Measurements from ENCODE around the gene NKX3-2. TPM values are rescaled to one million over a fixed set of nuclear protein-coding genes. Genes with fewer than 3 reads are reported as not detected.

NKX3-2 gene
- total RNA-seq, 1 experiment from 2014 or later = 1.4 TPM

DNA sequence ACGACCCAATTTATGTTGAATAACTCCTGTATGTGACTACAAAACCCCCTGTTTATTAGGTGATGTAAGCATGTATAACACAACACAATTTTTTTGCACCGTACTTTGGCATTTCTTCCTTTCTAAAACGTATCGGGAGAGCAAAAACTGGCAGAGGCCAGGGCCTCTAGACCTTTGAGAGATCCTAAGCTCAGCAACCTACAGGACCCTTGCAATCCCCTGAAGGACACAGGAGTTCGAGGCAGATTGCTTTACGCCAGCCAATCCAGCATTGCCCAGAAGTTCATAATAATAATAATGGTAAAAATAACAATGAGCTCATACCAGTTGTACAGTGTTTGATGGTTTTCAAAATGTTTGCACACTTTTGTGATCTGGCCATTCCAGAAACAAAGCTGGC lies 7.7 kb downstream of the NKX3-2 start:
- Histone ChIP-seq H3K79me2 (ENCODE audit: insufficient read depth, low read length) (no peaks in the 10 kb centered on the region), H3K27ac (ENCODE audit: low read depth, low read length) (no peak overlapping the region), H3K4me1 (ENCODE audit: control insufficient read depth in 1 of 2, insufficient read depth in 2 of 2, low read length in 2 of 2) (no peaks in the 10 kb centered on the region), H3K27me3 (ENCODE audit: insufficient read depth, low read length) (no peaks in the 10 kb centered on the region), H3K9me2 (ENCODE audit: insufficient read depth) (no peaks in the 10 kb centered on the region), H3K36me3 (ENCODE audit: control insufficient read depth in 1 of 2, insufficient read depth in 2 of 2, low read length in 2 of 2) (no peaks in the 10 kb centered on the region), H4K20me1 (ENCODE audit: insufficient read depth) (no peaks in the 10 kb centered on the region), H3K9ac (ENCODE audit: low read length) (no peak overlapping the region), H3K4me3 (replicated peaks in 1 of 2; ENCODE audit: low read depth in 1 of 2, low read length in 2 of 2) (no peak overlapping the region), H3K9me3 (ENCODE audit: control insufficient read depth in 1 of 2, insufficient read depth in 1 of 2, low read depth in 1 of 2, low read length in 2 of 2) (no peaks in the 10 kb centered on the region), H3K4me2 (ENCODE audit: low read length) (no peak overlapping the region), H2AFZ (ENCODE audit: low read depth, low read length, poor library complexity, severe bottlenecking) (no peak overlapping the region)
- CTCF ChIA-PET = no interaction called here
- no peak for ATAC-seq
- POLR2A ChIA-PET = no interaction called here
- no peak for TF ChIP-seq ZFX (IDR thresholded peaks at IDR 0.05)
- TF ChIP-seq, protein P1, sequence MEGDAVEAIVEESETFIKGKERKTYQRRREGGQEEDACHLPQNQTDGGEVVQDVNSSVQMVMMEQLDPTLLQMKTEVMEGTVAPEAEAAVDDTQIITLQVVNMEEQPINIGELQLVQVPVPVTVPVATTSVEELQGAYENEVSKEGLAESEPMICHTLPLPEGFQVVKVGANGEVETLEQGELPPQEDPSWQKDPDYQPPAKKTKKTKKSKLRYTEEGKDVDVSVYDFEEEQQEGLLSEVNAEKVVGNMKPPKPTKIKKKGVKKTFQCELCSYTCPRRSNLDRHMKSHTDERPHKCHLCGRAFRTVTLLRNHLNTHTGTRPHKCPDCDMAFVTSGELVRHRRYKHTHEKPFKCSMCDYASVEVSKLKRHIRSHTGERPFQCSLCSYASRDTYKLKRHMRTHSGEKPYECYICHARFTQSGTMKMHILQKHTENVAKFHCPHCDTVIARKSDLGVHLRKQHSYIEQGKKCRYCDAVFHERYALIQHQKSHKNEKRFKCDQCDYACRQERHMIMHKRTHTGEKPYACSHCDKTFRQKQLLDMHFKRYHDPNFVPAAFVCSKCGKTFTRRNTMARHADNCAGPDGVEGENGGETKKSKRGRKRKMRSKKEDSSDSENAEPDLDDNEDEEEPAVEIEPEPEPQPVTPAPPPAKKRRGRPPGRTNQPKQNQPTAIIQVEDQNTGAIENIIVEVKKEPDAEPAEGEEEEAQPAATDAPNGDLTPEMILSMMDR (IDR thresholded peaks at IDR 0.05 in 2 of 3, conservative IDR thresholded peaks at IDR 0.05 in 1 of 3; ENCODE audit: borderline replicate concordance in 1 of 3, insufficient read depth in 1 of 3, low read depth in 2 of 3, low read length in 2 of 3) = no peak
- TF ChIP-seq CBX3 (IDR thresholded peaks at IDR 0.05; ENCODE audit: low read depth) = no peak
- TF ChIP-seq POLR2AphosphoS5 (IDR thresholded peaks at IDR 0.05; ENCODE audit: low read depth, low read length) = no peak
- TF ChIP-seq ELF1 (IDR thresholded peaks at IDR 0.05; ENCODE audit: borderline replicate concordance, low read depth) = no peak
- no peak for TF ChIP-seq SRF (IDR thresholded peaks at IDR 0.05; ENCODE audit: low read depth)
- TF ChIP-seq YY1 (IDR thresholded peaks at IDR 0.05; ENCODE audit: extremely low read depth, insufficient replicate concordance, low read depth, low read length) = no peak
- TF ChIP-seq, protein P2, sequence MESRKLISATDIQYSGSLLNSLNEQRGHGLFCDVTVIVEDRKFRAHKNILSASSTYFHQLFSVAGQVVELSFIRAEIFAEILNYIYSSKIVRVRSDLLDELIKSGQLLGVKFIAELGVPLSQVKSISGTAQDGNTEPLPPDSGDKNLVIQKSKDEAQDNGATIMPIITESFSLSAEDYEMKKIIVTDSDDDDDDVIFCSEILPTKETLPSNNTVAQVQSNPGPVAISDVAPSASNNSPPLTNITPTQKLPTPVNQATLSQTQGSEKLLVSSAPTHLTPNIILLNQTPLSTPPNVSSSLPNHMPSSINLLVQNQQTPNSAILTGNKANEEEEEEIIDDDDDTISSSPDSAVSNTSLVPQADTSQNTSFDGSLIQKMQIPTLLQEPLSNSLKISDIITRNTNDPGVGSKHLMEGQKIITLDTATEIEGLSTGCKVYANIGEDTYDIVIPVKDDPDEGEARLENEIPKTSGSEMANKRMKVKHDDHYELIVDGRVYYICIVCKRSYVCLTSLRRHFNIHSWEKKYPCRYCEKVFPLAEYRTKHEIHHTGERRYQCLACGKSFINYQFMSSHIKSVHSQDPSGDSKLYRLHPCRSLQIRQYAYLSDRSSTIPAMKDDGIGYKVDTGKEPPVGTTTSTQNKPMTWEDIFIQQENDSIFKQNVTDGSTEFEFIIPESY (IDR thresholded peaks at IDR 0.05; ENCODE audit: extremely low read depth, insufficient replicate concordance, low read length) = no peak
- TF ChIP-seq, protein P3, sequence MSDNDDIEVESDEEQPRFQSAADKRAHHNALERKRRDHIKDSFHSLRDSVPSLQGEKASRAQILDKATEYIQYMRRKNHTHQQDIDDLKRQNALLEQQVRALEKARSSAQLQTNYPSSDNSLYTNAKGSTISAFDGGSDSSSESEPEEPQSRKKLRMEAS (IDR thresholded peaks at IDR 0.05) = no peak
- TF ChIP-seq ZNF274 (IDR thresholded peaks at IDR 0.05; ENCODE audit: low read depth, low read length) = no peak
- TF ChIP-seq FOSL1 (IDR thresholded peaks at IDR 0.05; ENCODE audit: low read depth) = no peak
- TF ChIP-seq SIN3A (IDR thresholded peaks at IDR 0.05; ENCODE audit: low read depth) = no peak
- TF ChIP-seq POLR2A (IDR thresholded peaks at IDR 0.05; ENCODE audit: borderline replicate concordance, extremely low read depth, insufficient read depth, insufficient read length) = no peak
- TF ChIP-seq EGR1 (IDR thresholded peaks at IDR 0.05; ENCODE audit: low read depth) = no peak
- TF ChIP-seq, protein P4, sequence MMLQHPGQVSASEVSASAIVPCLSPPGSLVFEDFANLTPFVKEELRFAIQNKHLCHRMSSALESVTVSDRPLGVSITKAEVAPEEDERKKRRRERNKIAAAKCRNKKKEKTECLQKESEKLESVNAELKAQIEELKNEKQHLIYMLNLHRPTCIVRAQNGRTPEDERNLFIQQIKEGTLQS (IDR thresholded peaks at IDR 0.05) = no peak
- BruUV-seq (replicated peaks) = no TSS peak
- RAD21 ChIA-PET (ENCODE audit: low non-redundant PET in 1 of 2, low total read pairs in 2 of 2, uncharacterized antibody in 2 of 2, unreplicated experiment in 2 of 2) = no interaction called here
- intact Hi-C loops (cut with micrococcal nuclease) = no loop called here
- DNase-seq (ENCODE audit: low read depth, low spot score) = no peak
